Measurements from ENCODE around the gene GLI2.

DNA sequence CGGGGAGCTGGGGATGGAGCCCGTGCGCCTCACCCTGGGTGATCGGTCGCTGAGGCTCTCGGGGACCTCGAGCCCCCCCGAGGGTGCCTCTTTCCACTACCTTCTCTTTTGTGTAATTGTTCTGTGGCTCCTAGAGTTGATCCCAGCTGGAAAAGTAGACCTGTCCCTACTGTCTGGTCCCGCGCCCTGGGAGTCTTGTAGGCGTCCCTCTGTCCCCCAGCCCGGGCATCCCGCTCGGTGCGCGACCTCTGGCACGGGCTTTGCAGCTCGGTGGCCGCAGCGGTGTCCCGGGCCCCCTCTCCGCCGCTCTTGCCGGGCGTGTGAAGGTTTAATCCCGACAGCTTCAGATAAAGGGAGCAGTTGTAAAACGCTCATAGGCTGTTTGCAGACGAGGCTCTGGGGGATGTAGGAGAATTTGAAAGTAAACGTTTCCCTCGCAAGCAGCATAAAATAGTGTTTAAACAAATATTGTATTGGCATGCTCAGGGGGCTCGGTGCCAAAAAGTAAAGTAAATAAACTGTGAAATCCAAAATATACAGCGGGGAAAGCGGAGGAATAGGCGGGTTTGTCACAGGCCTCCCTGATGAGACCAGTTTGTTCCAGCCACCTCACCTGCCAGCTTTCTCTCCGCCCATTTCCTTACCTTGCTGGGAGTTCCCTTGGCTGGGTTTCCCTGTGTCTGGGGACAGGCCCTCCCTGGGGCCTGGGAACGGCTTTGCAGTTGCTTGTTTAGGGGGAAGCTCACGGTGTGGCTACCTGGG lies 1.9 kb downstream of the GLI2 start:
- no peak for TF ChIP-seq ZNF274 (IDR thresholded peaks at IDR 0.05; ENCODE audit: borderline replicate concordance, extremely low read depth, low read length)
- TF ChIP-seq ATF2 (IDR thresholded peaks at IDR 0.05; ENCODE audit: low read length): 0 out of 2 replicates have a peak, but pooled peaks have one; percentile 16
- no peak for TF ChIP-seq POLR2A (IDR thresholded peaks at IDR 0.05; ENCODE audit: control extremely low read depth in 1 of 2, low read depth in 2 of 2, low read length in 2 of 2)
- TF ChIP-seq, protein P1, sequence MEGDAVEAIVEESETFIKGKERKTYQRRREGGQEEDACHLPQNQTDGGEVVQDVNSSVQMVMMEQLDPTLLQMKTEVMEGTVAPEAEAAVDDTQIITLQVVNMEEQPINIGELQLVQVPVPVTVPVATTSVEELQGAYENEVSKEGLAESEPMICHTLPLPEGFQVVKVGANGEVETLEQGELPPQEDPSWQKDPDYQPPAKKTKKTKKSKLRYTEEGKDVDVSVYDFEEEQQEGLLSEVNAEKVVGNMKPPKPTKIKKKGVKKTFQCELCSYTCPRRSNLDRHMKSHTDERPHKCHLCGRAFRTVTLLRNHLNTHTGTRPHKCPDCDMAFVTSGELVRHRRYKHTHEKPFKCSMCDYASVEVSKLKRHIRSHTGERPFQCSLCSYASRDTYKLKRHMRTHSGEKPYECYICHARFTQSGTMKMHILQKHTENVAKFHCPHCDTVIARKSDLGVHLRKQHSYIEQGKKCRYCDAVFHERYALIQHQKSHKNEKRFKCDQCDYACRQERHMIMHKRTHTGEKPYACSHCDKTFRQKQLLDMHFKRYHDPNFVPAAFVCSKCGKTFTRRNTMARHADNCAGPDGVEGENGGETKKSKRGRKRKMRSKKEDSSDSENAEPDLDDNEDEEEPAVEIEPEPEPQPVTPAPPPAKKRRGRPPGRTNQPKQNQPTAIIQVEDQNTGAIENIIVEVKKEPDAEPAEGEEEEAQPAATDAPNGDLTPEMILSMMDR (IDR thresholded peaks at IDR 0.05; ENCODE audit: control extremely low read depth in 1 of 3, insufficient read depth in 1 of 3, low read depth in 1 of 3, low read length in 3 of 3): no peak
- no peak for TF ChIP-seq HDAC6 (IDR thresholded peaks at IDR 0.05; ENCODE audit: low read depth, low read length)
- peak; percentile 65 for TF ChIP-seq RBBP5 (IDR thresholded peaks at IDR 0.05; ENCODE audit: borderline replicate concordance, low read depth, low read length)
- no peak for TF ChIP-seq JUN (IDR thresholded peaks at IDR 0.05; ENCODE audit: low read depth, low read length)
- TF ChIP-seq RXRA (IDR thresholded peaks at IDR 0.05; ENCODE audit: insufficient read depth, low read depth, low read length): no peak
- TF ChIP-seq ATF3 (IDR thresholded peaks at IDR 0.05; ENCODE audit: insufficient read depth, low read depth, low read length): no peak
- no peak for TF ChIP-seq SAP30 (IDR thresholded peaks at IDR 0.05; ENCODE audit: insufficient read depth, insufficient replicate concordance, low read length)
- TF ChIP-seq EZH2 (IDR thresholded peaks at IDR 0.05; ENCODE audit: low read depth, low read length, severe bottlenecking): no peak
- no peak for TF ChIP-seq POLR2AphosphoS5 (IDR thresholded peaks at IDR 0.05; ENCODE audit: low read depth, low read length)

All from H1 (cell line).